Keratinocyte (primary cell): ENCODE measurements around the gene IFNAR2.
"Not testable (repeated sequence)": the region's sequence is repeated elsewhere in the genome, so short reads cannot be mapped to it uniquely, and the experiment has no call there.

Experiments
- CTCF ChIP-seq, 3 experiments: IDR thresholded peaks in 1 of 3; conservative IDR thresholded peaks in 1 of 3; optimal IDR thresholded peaks in 1 of 3; 2 replicates in 2 of 3; 3 replicates in 1 of 3; pipeline versions ENCODE3 to v1.5.1; 2011; ENCODE audit warnings: low read length in 3 of 3, mild to moderate bottlenecking in 3 of 3, moderate library complexity in 2 of 3, control low read depth in 1 of 3, inconsistent platforms in 1 of 3; ENCODE audit not compliant: insufficient read depth in 2 of 3; ENCODE audit errors: extremely low read depth in 1 of 3
- EZH2 ChIP-seq: IDR thresholded peaks from one replicate; pipeline ENCODE4 v1.6.1; 2012; ENCODE audit warnings: inconsistent platforms, mild to moderate bottlenecking, low read length, moderate library complexity

- not testable (repeated sequence) for TF ChIP-seq CTCF (optimal IDR thresholded peaks at IDR 0.05 in 1 of 3, IDR thresholded peaks at IDR 0.05 in 1 of 3, conservative IDR thresholded peaks at IDR 0.05 in 1 of 3; ENCODE audit: extremely low read depth in 1 of 3, insufficient read depth in 2 of 3, low read length in 3 of 3); EZH2
Measured at GRCh38 chr21:33242846-33243245, 13.1 kb downstream of the IFNAR2 start.
